ENCODE data around the gene SFN.
"Not testable (repeated sequence)": the region's sequence is repeated elsewhere in the genome, so short reads cannot be mapped to it uniquely, and the experiment has no call there.

Gene SFN

DNA sequence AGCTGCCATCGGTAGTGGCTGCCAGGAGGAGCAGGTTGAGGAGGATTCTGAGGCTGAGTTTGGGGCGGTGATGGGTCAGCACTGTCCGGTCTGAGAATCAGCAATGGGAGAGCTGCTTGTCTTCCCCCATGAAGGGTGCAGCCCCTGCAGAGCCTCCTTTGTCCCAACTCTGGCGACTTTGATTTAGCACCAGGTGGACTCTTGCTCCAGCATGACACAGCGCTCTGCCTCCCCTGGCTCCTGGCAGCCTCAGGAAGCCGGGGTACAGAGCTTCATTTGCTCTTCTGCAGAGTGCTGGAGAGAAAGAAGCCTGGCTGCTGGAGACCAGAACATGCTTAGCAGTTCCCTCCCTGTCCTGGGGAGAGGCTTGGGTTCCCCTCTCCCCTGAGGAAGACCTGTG, 23.2 kb upstream of the SFN start:
- no peak for DNase-seq

DNA sequence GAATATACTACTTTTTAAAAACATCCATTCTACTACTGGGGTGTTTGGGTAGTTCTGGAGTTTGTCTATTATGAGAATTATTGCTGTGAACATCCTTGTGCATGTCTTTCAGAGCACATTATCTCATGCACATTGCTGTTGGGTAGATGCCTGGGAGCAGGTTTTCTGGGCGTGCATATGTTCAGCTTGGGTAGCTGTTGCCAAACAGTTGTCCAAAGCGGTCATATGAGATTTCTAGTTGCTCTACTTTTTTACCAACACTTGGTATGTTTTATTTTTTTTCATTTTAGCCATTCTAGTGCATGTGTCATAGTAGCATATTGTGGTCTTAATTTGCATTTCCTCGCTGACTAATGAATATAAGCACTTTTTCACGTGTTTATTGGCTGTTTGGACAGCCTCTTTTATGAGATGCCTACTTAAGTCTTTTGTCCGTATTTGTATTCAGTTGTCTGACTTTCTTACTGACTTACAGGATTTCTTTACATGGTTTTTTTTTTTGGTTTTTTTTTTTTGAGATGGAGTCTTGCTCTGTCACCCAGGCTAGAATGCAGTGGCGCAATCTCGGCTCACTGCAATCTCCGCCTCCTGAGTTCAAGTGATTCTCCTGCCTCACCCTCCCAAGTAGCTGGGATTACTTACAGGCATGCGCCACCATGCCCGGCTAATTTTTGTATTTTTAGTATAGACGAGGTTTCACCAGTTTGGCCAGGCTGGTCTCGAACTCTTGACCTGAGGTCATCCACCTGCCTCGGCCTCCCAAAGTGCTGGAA, 18.3 kb upstream of the SFN start:
- no peak for DNase-seq

DNA sequence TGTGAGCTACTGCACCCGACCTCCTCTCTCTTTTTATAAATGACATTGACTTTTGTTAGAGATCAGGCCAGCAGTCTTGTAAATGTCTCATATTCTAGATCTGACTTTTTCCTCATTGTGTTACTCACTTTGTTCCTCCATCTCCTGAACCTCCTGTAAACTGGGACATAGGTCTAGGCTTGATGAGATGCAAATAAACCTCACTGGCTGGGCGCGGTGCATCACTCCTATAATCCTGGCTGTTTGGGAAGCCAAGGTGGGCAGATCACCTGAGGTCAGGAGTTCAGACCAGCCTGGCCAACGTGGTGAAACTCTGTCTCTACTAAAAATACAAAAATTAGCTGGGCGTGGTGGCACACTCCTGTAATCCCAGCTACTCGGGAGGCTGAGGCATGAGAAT, 15.1 kb upstream of the SFN start:
- not testable (repeated sequence) for DNase-seq

DNA sequence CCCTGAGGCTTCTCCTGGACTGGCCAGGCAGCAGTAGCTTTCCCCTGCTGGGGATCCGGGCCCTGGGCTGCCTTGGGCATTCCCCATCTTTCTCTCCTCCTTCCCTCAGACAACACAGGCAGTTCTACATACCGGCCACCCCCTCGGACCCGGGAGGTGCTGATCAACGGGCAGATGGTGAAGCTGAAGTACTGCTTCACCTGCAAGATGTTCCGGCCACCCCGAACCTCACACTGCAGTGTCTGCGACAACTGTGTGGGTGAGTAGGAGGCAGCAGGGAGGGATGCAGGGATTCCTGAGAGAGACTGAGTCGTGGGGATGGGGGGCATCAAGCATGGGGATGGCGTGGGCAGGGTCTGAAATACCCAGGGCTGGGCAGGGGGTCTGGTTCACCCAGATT, 14.4 kb upstream of the SFN start:
- DNase-seq = no peak

DNA sequence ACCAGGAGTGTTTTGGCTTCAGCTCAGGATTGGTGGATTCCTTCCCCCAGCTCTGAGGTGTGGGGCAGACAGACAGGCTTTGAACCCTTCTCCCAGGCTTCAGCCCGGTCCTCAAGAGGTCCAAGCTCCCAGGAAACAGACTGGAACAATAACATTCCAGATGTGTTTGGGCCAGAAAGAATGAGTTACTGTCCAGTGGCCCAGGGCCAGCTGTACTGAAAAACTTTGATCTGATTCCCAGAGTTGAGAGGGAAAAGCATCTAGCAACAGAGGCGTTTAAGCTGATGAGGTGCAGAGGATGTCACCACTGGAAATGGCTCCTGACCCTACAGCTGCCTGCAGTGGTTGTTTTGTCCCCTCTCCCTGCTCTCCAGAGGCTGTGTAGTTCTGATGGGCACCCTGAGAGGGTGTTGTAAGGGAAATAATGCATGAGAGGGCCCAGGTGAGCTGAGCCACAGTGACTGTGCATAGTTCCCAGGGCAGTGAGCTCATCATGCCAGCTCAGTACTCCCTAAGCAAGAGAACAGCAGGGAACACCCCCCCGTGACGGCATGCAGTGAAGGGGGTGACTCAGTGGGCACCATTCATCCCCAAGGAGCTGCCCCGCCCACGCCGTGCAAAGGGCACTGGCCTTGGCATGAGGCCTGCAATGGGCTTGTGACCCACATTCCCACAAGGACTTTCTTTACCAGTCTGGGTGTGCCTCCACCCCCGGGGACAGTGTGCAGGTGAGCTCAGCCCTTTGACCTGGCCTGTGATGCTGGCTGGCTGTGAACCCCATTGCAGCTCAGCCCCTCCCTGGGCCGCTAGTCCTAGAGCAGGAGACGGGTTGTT, 13.8 kb upstream of the SFN start:
- DNase-seq = no peak

DNA sequence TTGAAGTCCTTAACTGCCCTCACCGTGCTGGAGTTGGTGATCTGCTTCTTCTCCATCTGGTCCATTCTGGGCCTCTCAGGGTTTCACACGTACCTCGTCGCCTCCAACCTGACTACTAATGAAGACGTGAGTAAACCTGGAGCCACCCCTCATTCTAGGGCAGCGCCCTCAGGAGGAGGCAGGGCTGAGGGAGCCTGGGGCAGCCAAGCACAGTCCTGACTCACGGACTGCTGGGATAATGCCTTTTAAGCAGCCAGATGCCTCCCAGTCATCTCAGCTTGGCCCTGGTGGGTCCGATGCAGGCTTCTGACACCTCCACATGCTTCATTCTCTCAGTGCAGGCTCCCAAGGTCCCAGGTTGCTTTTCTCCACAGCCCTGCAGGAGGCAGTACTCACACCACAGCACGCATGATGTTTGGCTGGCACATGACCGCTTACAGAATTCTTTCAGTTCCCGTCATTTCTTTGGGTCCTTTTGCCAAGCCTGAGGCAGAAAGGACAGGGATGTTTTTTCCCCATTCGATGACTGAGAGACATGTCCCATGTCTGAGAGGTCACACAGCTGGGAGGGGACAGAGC, 11.8 kb upstream of the SFN start:
- DNase-seq = no peak

DNA sequence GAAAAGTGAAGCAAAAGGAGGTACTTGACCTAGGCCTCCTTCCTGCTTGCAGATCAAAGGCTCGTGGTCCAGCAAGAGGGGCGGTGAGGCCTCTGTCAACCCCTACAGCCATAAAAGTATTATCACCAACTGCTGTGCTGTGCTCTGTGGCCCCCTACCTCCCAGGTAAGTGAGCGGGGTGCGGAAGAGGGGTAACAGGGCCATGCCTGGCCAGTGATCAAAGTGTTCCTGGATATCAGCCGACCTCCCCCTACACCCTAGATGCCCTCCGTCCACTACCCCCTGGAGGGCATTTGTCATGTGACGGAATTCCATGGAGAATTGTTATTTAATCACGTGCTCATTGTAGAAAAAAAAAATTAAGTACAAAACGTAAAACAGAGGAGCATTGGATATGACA, 10.2 kb upstream of the SFN start:
- DNase-seq = no peak

DNA sequence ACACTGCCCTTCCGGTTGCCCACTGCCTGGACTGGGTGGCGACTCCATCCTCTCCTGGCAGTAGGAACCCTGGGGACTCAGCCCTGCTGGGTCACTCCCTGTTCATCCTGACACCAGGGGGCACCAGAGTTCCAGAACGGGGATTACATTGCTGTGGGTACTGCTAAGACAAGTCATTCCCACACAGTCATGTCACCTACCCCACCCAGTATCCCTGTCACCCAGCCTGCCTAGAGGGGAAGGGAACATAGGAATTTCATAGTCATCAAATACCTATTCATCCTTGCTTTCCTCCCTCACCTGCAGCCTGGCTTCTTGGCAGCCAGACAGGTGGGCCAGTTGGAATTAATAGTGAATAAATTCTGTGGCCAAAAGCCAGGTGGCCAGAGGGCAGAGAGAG, 9.8 kb upstream of the SFN start:
- DNase-seq = peak; percentile 41 to 80 (median 72)

DNA sequence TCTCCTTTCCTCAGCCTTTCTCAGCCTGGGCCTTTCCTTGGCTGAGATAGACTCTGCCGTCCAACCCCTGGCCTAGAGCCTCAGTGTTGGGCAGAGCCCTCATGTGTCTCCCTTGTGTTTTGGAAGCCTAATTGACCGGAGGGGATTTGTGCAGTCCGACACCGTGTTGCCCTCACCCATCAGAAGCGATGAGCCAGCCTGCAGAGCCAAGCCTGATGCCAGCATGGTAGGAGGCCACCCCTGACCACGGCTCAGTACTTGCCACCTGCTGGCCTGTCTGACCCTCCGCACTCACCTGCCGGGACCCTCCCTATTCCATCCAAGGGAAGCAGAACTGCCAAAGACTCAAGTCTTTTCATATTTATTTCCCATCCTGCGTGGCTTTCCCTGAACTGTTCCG, 9.3 kb upstream of the SFN start:
- no peak for DNase-seq

DNA sequence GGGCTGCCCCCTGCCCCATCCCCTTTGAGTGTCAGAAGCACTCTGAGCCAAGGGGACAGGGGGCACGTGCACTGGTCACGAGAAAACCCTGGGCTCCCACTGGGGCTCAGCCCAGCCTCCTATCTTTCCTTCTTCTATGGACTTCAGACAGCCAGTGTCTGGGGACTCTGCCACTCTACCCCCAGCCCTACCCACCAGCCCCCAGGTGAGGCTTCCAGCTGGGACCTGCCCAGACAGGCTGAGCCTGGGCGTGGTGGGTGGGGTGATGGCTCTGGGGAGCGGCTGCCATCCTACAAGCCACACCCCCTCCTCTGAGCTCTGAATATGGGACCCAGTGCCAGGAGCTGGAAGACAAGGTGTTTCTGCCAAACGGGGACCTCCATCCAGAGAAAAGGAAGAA, 8.0 kb upstream of the SFN start:
- no peak for DNase-seq

DNA sequence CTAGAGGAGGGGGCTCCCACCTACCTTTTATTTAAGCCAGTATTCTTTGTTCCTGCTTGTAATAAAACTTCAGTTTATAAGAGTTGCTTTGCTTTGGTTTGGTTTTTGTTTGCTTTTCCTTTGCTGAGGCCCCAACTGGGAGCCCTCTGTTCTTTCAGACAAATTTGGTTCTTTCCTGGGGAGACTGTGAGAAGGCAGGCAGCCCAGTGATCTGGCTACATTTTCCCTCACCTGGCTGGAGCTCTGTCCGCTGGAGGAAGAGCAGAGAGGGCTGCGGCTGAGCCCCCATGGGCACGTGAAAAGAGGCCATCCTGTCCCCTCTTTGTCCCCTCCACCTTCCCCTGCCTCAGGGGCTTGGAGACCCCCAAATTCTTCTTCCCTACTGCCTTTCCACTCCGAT, 7.3 kb upstream of the SFN start:
- DNase-seq = no peak

DNA sequence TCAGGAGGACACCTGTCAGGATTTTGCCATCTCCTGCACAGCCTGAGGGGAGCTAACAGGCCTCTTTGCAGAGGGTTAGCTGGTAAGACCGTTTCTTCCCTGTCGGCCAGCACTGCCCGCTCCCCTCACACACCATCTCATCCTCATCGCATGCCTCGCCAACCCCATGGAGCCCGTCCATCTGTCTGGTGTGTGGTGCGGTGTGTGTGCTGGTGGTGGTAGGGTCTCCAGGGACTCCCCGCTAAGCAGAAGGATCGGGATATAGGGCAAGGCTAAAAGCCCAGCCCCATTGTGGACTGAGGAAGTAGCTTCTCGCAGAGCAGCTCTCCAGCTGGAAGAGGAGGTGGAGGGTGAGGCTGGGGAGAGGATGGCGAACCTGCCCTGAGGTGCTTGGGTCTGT, 6.8 kb upstream of the SFN start:
- no peak for DNase-seq

DNA sequence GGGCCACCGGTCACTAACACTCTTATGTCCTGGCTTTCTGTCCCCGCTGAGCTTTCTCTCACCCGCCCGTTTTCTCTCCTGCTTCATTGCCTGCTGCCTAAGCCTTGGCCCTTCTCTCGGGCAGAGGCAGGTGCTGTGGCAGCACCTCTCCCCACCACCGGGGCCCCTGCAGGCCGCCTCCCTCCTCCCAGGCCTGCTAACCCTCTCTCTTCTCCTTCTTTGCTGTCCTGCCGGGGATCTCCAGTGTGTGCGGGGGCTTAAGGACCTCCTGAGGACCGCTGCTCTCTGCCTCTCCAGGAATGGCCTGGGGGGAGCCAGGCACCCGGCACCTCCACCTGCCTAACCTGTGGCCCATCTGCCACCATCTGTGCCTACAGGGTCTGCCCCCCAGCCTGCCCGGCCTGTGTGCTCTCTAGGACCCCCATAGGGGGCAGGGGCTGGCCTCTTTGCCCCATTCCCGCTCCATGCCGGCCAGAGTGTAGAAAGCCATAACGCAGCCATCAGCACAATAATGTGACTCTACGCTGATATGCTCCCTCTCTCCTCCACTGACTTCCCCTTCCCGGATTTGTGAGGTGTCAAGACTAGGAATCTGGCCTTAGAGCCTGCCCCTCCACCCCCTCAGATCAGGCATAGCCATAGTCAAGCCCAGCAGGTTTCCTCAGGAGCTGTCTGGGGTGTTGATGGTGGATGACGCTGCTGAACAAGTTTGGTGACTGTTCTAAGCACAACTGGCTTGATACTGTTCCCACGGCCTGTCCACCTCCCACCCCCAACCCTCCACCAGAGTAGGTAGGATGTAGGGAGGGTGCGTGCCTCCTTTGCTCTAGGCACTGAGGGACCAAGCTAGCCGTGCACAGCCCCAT, 6.1 kb upstream of the SFN start:
- no peak for DNase-seq

DNA sequence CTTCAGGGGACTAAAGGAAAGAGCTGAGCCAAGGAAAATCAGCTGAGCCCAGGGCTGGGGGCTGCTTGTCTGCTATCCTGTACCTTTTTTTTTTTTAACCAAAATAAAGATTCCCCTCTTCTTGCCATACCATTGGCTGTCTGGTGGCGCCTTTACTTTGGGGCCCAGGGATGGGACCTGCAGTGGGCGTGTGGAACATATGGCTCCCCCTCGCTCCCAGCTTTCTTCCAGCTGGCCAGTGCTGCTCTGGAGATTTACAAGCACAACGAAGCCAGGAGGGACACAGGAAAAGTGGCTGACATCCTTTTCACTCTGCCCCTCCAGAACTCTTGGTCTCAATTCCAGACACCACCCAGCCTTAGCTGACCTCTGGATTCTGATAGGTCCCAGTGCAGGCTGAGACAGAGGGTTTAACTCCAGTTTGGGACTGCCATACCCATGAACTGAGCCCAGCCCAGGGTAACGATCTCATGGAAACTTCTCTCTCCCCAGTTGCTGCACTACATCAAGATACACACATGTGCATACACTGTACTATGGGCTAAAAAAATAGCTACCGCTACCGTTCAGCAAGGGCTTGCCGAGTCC, 5.4 kb upstream of the SFN start:
- DNase-seq = no peak

DNA sequence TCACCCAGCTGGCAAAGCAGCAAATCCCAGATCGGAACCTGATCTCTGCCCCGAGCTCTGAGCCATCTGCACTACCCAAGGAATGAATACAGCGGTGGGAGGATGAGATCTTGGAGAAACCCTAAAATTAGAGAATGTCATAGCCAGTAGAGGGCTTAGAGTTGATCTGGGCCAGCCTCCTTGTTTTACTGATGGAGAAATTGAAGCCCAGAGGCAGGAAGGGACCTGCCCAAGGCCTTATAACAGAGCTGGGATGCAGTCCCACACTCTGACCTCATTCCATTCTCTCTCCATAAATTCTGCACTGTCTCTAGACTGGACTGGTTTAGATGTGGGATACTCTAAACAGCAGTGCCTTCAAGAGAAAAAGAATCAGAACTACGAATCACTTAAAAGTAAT, 4.8 kb upstream of the SFN start:
- DNase-seq = no peak

DNA sequence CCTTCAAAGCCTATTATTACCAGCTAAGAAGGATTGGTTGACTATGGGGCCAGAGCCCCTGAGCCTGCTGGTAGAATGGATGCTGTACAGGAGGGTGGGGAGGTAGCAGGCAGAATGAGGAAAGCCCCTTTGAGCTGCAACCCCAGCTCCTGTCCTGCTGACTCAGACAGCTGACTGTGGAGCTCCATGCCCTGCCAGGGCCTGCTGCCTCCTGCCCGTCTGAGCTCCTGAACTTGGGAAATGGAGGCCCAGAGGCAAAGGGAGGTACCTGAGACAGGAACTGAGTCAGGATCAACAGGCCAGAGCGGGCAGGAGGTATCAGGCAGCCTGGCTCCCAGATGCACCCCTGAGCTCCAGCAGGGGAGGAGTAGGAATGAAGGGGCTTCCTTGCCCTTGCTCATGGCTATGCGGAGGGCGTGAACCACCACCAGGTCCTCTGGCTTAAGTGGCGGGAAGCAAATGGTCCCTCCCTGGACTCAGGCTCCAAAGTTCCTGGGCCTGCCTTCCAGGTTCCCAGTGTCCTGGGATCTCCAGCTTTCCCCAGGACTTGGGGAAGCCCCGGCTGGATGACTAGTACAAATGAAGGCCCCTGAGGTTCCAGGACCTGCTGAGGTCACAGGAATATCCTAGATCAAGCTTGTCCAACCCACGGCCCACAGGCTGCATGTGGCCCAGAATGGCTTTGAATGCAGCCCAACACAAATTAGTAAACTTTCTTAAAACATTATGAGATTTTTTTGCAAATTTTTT, 3.9 kb upstream of the SFN start:
- DNase-seq = no peak

DNA sequence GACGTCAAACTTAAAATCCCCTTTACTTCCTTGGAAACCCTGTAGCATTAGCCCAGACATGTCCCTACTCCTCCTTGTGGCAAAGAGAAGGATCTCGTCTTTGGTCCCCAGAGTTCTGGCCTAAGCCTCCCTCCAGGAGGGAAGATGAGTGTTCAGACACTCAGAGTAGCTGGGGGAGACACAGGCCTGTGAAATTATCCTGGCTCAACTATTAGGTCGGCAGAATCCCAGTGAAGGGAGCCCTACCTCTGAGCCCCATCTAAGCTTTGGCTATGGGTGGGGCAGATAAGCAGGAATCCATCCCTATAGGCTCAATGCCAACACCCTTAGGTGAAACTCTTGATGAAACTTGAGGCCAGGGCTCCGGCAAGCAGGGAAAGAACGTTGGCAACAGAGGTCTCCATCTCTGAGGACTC, 1.7 kb upstream of the SFN start:
- no peak for DNase-seq

DNA sequence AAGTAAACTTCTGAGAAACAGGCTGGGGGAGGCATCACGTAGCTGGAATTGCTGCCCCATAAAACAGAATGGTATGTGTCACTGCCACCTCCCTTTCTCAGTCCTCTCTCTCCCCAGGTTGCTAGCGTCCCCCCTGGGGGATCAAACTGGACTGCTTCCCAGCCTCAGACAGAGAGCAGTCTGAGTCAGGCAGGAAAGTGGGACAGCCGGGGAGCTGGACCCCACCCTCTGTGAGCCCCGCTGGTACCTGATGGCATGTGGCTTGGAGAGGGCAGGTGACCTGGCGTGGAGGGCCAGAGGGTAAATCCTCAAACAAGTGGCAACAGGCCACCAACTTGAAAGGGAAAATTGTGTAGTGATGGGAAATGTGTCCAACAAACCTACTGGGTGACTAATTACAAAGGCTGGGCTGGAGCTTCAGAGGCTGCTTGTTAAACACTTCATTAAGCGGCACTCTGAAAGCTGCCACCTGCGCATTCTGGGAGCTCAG, 1.0 kb upstream of the SFN start:
- DNase-seq = no peak

DNA sequence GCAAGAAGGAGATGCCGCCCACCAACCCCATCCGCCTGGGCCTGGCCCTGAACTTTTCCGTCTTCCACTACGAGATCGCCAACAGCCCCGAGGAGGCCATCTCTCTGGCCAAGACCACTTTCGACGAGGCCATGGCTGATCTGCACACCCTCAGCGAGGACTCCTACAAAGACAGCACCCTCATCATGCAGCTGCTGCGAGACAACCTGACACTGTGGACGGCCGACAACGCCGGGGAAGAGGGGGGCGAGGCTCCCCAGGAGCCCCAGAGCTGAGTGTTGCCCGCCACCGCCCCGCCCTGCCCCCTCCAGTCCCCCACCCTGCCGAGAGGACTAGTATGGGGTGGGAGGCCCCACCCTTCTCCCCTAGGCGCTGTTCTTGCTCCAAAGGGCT, 732 bp downstream of the SFN start:
- DNase-seq = no peak

DNA sequence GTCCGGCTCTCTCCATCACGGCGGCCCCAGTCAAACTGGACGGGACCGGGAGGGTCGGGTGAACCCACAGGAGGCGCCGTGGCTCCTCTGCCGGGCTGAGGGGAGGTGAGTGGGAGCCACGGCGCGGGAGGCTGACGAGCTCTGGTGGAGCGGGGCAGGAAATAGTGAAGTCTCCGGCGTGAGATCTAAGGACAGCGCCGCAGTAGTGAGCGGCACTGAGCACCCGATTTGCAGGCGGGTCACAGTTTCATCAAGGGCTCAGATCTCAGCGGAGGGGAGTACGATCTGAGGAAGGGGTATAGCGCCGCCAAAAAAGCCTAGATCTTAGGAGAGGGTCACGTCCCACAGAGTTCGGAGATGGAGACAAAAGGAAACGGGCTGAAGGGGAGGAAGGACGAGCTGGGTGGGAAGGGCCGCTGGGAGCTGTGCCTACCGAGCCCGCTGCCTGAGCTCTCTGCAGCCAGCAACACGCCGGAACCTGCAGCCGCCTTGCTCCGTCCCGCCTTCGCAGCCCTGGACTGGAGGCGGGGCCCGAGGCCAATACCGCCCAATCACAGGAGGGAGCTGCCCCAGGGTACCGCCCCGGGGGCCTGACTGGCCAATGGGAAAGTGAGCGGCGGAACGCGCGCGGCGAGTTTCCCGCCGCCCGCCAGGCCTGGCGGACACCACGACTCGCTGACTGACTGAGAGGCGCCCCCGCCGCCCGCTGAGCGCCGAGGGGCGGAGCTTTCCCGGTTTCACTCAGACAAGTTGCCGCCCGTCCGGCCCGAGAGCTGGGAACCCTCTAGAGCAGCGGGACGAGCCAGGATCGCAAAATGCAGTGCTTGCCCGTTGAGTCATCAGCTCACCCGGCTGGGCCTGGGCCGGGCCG, 1.9 kb downstream of the SFN start:
- peak; percentile 86 to 92 (median 90) for DNase-seq

DNA sequence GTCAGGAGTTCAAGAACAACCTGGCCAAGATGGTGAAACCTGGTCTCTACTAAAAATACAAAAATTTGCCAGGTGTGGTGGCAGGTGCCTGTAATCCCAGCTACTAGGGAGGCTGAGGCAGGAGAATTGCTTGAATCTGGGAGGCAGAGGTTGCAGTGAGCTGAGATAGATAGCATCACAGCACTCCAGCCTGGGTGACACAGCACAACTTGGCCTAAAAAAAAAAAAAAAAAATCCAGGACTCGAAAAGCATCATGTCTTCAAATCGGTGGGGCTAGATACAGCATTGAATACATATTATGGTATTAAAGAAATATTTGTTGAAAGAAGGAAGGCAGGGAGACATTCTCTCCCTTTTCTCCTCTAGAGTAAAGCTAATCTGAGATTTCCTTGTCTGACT, 10.1 kb downstream of the SFN start:
- DNase-seq = not testable (repeated sequence)

Data from stimulated activated naive CD4-positive, alpha-beta T cell (primary cell).